Trophoblast cell (in vitro differentiated cells and primary cell): Measurements from ENCODE around the gene OPN4.

ENCODE experiments used
- DNase-seq, 2 donors: peaks; one replicate each; pipeline ENCODE4 v3.0.0-alpha.2; 2016
- H2AFZ ChIP-seq: 2 replicates; pipeline ENCODE4 v1.6.1; 2013; ENCODE audit warnings: low read length, moderate library complexity, mild to moderate bottlenecking; ENCODE audit not compliant: insufficient read depth, poor library complexity
- H2AK5ac ChIP-seq: 2 replicates; pipeline ENCODE4 v1.6.1; 2013; ENCODE audit warnings: mild to moderate bottlenecking, low read length
- H2BK120ac ChIP-seq: 2 replicates; pipeline ENCODE4 v1.6.1; 2013; ENCODE audit warnings: low read length, mild to moderate bottlenecking, moderate library complexity; ENCODE audit not compliant: insufficient read depth, poor library complexity
- H2BK12ac ChIP-seq: 2 replicates; pipeline ENCODE4 v1.6.1; 2013; ENCODE audit warnings: mild to moderate bottlenecking, low read length, moderate library complexity
- H2BK5ac ChIP-seq: 2 replicates; pipeline ENCODE4 v1.6.1; 2013; ENCODE audit warnings: low read length, low read depth, moderate library complexity, mild to moderate bottlenecking; ENCODE audit not compliant: poor library complexity
- H3K14ac ChIP-seq: 2 replicates; pipeline ENCODE4 v1.6.1; 2013; ENCODE audit warnings: mild to moderate bottlenecking, low read length
- H3K18ac ChIP-seq: 2 replicates; pipeline ENCODE4 v1.6.1; 2013; ENCODE audit warnings: mild to moderate bottlenecking, low read length
- H3K23ac ChIP-seq: 2 replicates; pipeline ENCODE4 v1.6.1; 2013; ENCODE audit warnings: low read length
- H3K27ac ChIP-seq: 2 replicates; pipeline ENCODE4 v1.5.1; 2013; ENCODE audit warnings: low read depth, mild to moderate bottlenecking, inconsistent platforms, low read length, moderate library complexity
- H3K27me3 ChIP-seq: 2 replicates; pipeline ENCODE4 v1.6.1; 2013; ENCODE audit warnings: inconsistent platforms, mild to moderate bottlenecking, low read length, moderate library complexity; ENCODE audit not compliant: insufficient read depth
- H3K36me3 ChIP-seq, 2 experiments: 1 replicate in 1 of 2; 2 replicates in 1 of 2; pipeline ENCODE4 v1.6.1; 2013; ENCODE audit warnings: low read length in 2 of 2, mild to moderate bottlenecking in 2 of 2, moderate library complexity in 1 of 2; ENCODE audit not compliant: insufficient read depth in 2 of 2, control insufficient read depth in 1 of 2
- H3K4ac ChIP-seq: 2 replicates; pipeline ENCODE4 v1.6.1; 2013; ENCODE audit warnings: low read depth, mild to moderate bottlenecking, low read length, moderate library complexity
- H3K4me1 ChIP-seq, 2 experiments: 1 replicate in 1 of 2; 2 replicates in 1 of 2; pipeline ENCODE4 v1.6.1; 2013; ENCODE audit warnings: low read length in 2 of 2, mild to moderate bottlenecking in 2 of 2, moderate library complexity in 1 of 2; ENCODE audit not compliant: insufficient read depth in 2 of 2, control insufficient read depth in 1 of 2
- H3K4me2 ChIP-seq: 2 replicates; pipeline ENCODE4 v1.6.1; 2013; ENCODE audit warnings: inconsistent platforms, mild to moderate bottlenecking, low read length, moderate library complexity
- H3K4me3 ChIP-seq: 2 replicates; pipeline ENCODE4 v1.5.1; 2013; ENCODE audit warnings: mild to moderate bottlenecking, low read depth, low read length, inconsistent platforms
- H3K79me1 ChIP-seq: one replicate; pipeline ENCODE4 v1.6.1; 2013; ENCODE audit warnings: low read length
- H3K79me2 ChIP-seq: 2 replicates; pipeline ENCODE4 v1.6.1; 2013; ENCODE audit warnings: low read length, mild to moderate bottlenecking; ENCODE audit not compliant: control insufficient read depth, insufficient read depth, poor library complexity
- H3K9ac ChIP-seq: 2 replicates; pipeline ENCODE4 v1.6.1; 2013; ENCODE audit warnings: mild to moderate bottlenecking, low read length
- H3K9me3 ChIP-seq: 2 replicates; pipeline ENCODE4 v1.6.1; 2013; ENCODE audit warnings: low read depth, mild to moderate bottlenecking, control low read depth, inconsistent platforms, low read length; ENCODE audit not compliant: insufficient read depth
- H4K12ac ChIP-seq: 2 replicates; pipeline ENCODE4 v1.6.1; 2013; ENCODE audit warnings: low read depth, mild to moderate bottlenecking, low read length, moderate library complexity
- H4K8ac ChIP-seq: 2 replicates; pipeline ENCODE4 v1.6.1; 2013; ENCODE audit warnings: low read depth, mild to moderate bottlenecking, low read length, moderate library complexity
- H4K91ac ChIP-seq: one replicate; pipeline ENCODE4 v1.6.1; 2013; ENCODE audit warnings: low read depth, mild to moderate bottlenecking, low read length, moderate library complexity
- WGBS: extraction: QIAGEN DNeasy Blood & Tissue Kit; methylation state at CpG from one replicate; pipeline ENCODE4 v1.1.7; 2013; ENCODE audit warnings: missing lambda C conversion rate; ENCODE audit not compliant: insufficient read length, insufficient coverage; ENCODE audit errors: extremely low coverage; 5-methylcytosine and 5-hydroxymethylcytosine counted together

Gene OPN4

GRCh38 chr10:86715836-86716235 lies 61.5 kb downstream of the OPN4 start:
- peaks cover 12% of the 10 kb centered on the region for H3K79me1 ChIP-seq
- no peak overlapping the region for H2BK120ac ChIP-seq
- no peak overlapping the region for H4K91ac ChIP-seq
- no peak overlapping the region for H3K4me2 ChIP-seq
- H3K9ac ChIP-seq, result no peak overlapping the region
- H3K14ac ChIP-seq, result no peak overlapping the region
- DNase-seq, result no peak
- no peaks in the 10 kb centered on the region for H3K27me3 ChIP-seq
- H4K8ac ChIP-seq, result no peak overlapping the region
- peaks cover 9% of the 10 kb centered on the region for H3K79me2 ChIP-seq
- H3K23ac ChIP-seq, result no peak overlapping the region
- no peak overlapping the region for H2BK12ac ChIP-seq
- H2BK5ac ChIP-seq, result no peak overlapping the region
- no peaks in the 10 kb centered on the region for H3K36me3 ChIP-seq
- H3K9me3 ChIP-seq, result no peaks in the 10 kb centered on the region
- WGBS, result no CpG with 5 or more reads among the region's 5 CpGs
- no peak overlapping the region for H2AFZ ChIP-seq
- H3K4me1 ChIP-seq, result peaks cover 7 to 13% of the 10 kb centered on the region in 2 experiments
- H3K27ac ChIP-seq, result no peak overlapping the region
- H3K18ac ChIP-seq, result no peak overlapping the region
- no peak overlapping the region for H3K4ac ChIP-seq
- H3K4me3 ChIP-seq, result no peak overlapping the region
- no peak overlapping the region for H2AK5ac ChIP-seq
- no peak overlapping the region for H4K12ac ChIP-seq
